K562 (cell line): ENCODE measurements around the gene LIPE. TPM values are rescaled to one million over a fixed set of nuclear protein-coding genes. Genes with fewer than 3 reads are reported as not detected.

Experiments
- ATAC-seq: fragments of 200-7000 bp; cut with Tn5 transposase; 3 replicates; pipeline ENCODE4 v1.9.1; 2020; ENCODE audit warnings: moderate library complexity
- BruUV-seq: library from RNA; stranded (reverse); fragments of 400-500 nt; replicated peaks from 2 replicates; lab custom pipeline; 2021; lab: Mats Ljungman, UMichigan
- CTCF ChIA-PET: fragments of 300-600 bp; formaldehyde crosslinking; extraction: SDS; loops from one replicate; lab custom pipeline; 2021; ENCODE audit warnings: low intra/inter-chr PET ratio; lab: Yijun Ruan, JAX
- POLR2A ChIA-PET: fragments of 300-600, 350-650 bp; sonication (Branson Sonifier 250); formaldehyde crosslinking; extraction: SDS; loops from one replicate; lab custom pipeline; 2021; ENCODE audit warnings: antibody characterized with exemption, inconsistent platforms; lab: Yijun Ruan, JAX
- DNase-seq, 4 experiments: peaks; one replicate each; pipeline versions ENCODE4 v3.0.0 to v3.0.0-alpha.2; 2011 to 2018; ENCODE audit warnings: low spot score in 3 of 4, mixed read lengths in 3 of 4; ENCODE audit errors: extremely low read depth in 1 of 4
- FAIRE-seq: peaks from 2 replicates; lab custom pipeline; 2011; peaks lifted over from hg19 to GRCh38; lab: Jason Lieb, UNC
- H2AFZ ChIP-seq: 2 replicates; pipeline ENCODE4 v1.6.0; 2011; ENCODE audit warnings: low read depth, low read length, control low read depth, inconsistent platforms
- H3K27ac ChIP-seq: fragments of 200-600 bp; 3 replicates; pipeline ENCODE4 v1.8.0; 2011; ENCODE audit warnings: low read depth, mild to moderate bottlenecking, control low read depth, inconsistent platforms, low read length, moderate library complexity, mixed read lengths; ENCODE audit errors: extremely low read depth
- H3K27me3 ChIP-seq, 2 experiments: fragments of 300-600 bp in 1 of 2; 2 replicates in 1 of 2; 3 replicates in 1 of 2; pipeline versions ENCODE4 v1.6.0 to v1.8.0; 2011; ENCODE audit warnings: inconsistent platforms in 2 of 2, low read length in 2 of 2, mild to moderate bottlenecking in 1 of 2, mixed read lengths in 1 of 2, moderate library complexity in 1 of 2; ENCODE audit not compliant: control insufficient read depth in 2 of 2, insufficient read depth in 2 of 2
- H3K36me3 ChIP-seq: fragments of 300-600 bp; 3 replicates; pipeline ENCODE4 v1.8.0; 2011; ENCODE audit warnings: mild to moderate bottlenecking, low read length, inconsistent platforms; ENCODE audit not compliant: control insufficient read depth, insufficient read depth
- H3K4me1 ChIP-seq, 2 experiments: fragments of 200-600 bp in 1 of 2; replicated peaks in 1 of 2; 2 replicates in 1 of 2; 3 replicates in 1 of 2; pipeline versions ENCODE4 v1.5.1 to v1.8.0; 2011; ENCODE audit warnings: inconsistent platforms in 2 of 2, low read length in 2 of 2, mild to moderate bottlenecking in 1 of 2, mixed read lengths in 1 of 2, moderate library complexity in 1 of 2; ENCODE audit not compliant: control insufficient read depth in 2 of 2, insufficient read depth in 2 of 2
- H3K4me2 ChIP-seq: 2 replicates; pipeline ENCODE4 v1.6.1; 2011; ENCODE audit warnings: low read length, control low read depth, inconsistent platforms, mixed read lengths; ENCODE audit not compliant: insufficient read depth
- H3K4me3 ChIP-seq: fragments of 200-600 bp; sonication (generic), shearing (Covaris generic); 2 replicates; pipeline ENCODE4 v1.5.1; 2016; ENCODE audit warnings: control low read depth, inconsistent platforms
- H3K79me2 ChIP-seq: fragments of 200-600 bp; 3 replicates; pipeline ENCODE4 v1.8.0; 2011; ENCODE audit warnings: low read length, inconsistent platforms; ENCODE audit not compliant: control insufficient read depth, insufficient read depth
- H3K9ac ChIP-seq, 2 experiments: 2 replicates each; pipeline versions ENCODE4 v1.6.0 to v1.6.1; 2011; ENCODE audit warnings: low read depth in 2 of 2, low read length in 2 of 2, control low read depth in 1 of 2, inconsistent platforms in 1 of 2, mild to moderate bottlenecking in 1 of 2, mixed read lengths in 1 of 2; ENCODE audit not compliant: insufficient read depth in 1 of 2
- H3K9me1 ChIP-seq: one replicate; pipeline ENCODE4 v1.6.0; 2011; ENCODE audit warnings: inconsistent platforms, mild to moderate bottlenecking, low read length, moderate library complexity; ENCODE audit not compliant: control insufficient read depth, insufficient read depth
- H3K9me3 ChIP-seq: replicated peaks from 2 replicates; pipeline ENCODE4 v1.5.1; 2011; ENCODE audit warnings: low read depth, low read length, inconsistent platforms; ENCODE audit not compliant: control insufficient read depth, insufficient read depth
- H4K20me1 ChIP-seq: replicated peaks from 2 replicates; pipeline ENCODE4 v1.6.1; 2011; ENCODE audit warnings: low read length, inconsistent platforms, mixed read lengths; ENCODE audit not compliant: control insufficient read depth, insufficient read depth
- CREBBP ChIP-seq: IDR thresholded peaks from one replicate; pipeline ENCODE4 v1.6.1; 2012; ENCODE audit warnings: low read depth, mild to moderate bottlenecking, control low read depth, inconsistent platforms, low read length
- EP300 ChIP-seq: IDR thresholded peaks from 2 replicates; pipeline ENCODE4 v1.6.1; 2012; ENCODE audit warnings: low read length, improper control_type of control experiment
- MIER1 ChIP-seq: fragments of 450-650 bp; IDR thresholded peaks from 2 replicates; pipeline ENCODE4 v1.6.1; 2016; ENCODE audit warnings: antibody characterized with exemption, mild to moderate bottlenecking, low read depth
- NCOA6 ChIP-seq: fragments of 450-650 bp; IDR thresholded peaks from 2 replicates; pipeline ENCODE4 v1.6.1; 2017; ENCODE audit warnings: mild to moderate bottlenecking
- ZKSCAN3 ChIP-seq: fragments of 250-450 bp; sonication (Bioruptor Pico); IDR thresholded peaks from 2 replicates; pipeline ENCODE4 v1.4.0; 2020
- WGBS: fragments of 100-300 bp; shearing (Covaris generic); methylation state at CpG from one replicate; pipeline ENCODE4 v1.1.6; 2016; ENCODE audit warnings: low coverage, mixed read lengths; ENCODE audit not compliant: insufficient coverage; ENCODE audit errors: missing lambda C conversion rate; 5-methylcytosine and 5-hydroxymethylcytosine counted together
- in situ Hi-C: fragments of 300-500 bp; cut with MboI; formaldehyde crosslinking; loops from 4 replicates; pipeline ENCODE4 v1.15.0; 2018; ENCODE audit warnings: inconsistent platforms, mixed read lengths
- intact Hi-C: fragments of 100-400 bp; cut with micrococcal nuclease; formaldehyde crosslinking; loops from 2 replicates; pipeline ENCODE4 v1.14.2; 2022
- polyA plus RNA-seq, 8 experiments: library from polyadenylated mRNA; depleted of rRNA in 4 of 8; stranded (reverse) in 5 of 8; unstranded in 3 of 8; fragments of >200 nt; fragmentation: Nextera tagmentation in 2 of 8; fragmentation: Illumina TruSeq in 1 of 8; extraction: Ambion mirVana in 2 of 8; extraction: Trizol in 1 of 8; gene quantifications; 2 replicates each; pipeline versions ENCODE4 v1.2.1 to v1.2.3, GENCODE V29; 2011 to 2014; ENCODE audit warnings: inconsistent platforms in 1 of 8, missing spikeins in 1 of 8
- total RNA-seq, 7 experiments: library from RNA; depleted of rRNA in 6 of 7; stranded (reverse); fragments of >200 nt in 6 of 7; fragmentation: Illumina TruSeq in 2 of 7; extraction: Trizol in 2 of 7; gene quantifications; 2 replicates each; pipeline versions ENCODE4 v1.2.1 to v1.2.3, GENCODE V29; 2011 to 2021; ENCODE audit warnings: low replicate concordance in 1 of 7
- TF ChIP-seq, protein P1 (sequence below): fragments of 250-450 bp; sonication (Bioruptor Pico); IDR thresholded peaks from 2 replicates; pipeline ENCODE4 v1.5.0; 2020; ENCODE audit warnings: mild to moderate bottlenecking, borderline replicate concordance
- TF ChIP-seq, protein P2 (sequence below): fragments of 200-600 bp; sonication (generic); IDR thresholded peaks from one replicate; pipeline ENCODE4 v1.6.1; 2012; ENCODE audit warnings: mild to moderate bottlenecking, low read depth, low read length, inconsistent platforms

The LIPE gene
- total and polyA plus RNA-seq, 9 of the 15 experiments (the other 6 are each of a cell fraction or from before 2014, with no cell fraction given), result 0.22 TPM; not detected in 8

DNA sequence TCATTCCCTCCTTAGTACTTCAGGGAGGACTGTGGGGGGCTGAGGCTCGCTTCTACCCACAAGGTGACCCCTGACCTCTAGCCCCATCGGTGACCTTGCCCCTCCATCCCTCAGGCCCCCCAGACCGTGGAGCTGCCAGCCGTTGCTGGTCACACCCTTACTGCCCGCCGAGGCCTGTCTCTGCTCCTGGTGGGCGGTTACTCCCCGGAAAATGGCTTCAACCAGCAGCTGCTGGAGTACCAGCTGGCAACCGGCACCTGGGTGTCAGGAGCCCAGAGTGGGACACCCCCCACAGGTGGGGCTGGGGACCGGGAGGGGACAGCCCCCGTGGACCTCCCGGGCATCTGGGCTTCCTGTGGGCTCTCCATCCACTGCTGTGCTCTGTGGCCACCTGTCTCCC, 69.9 kb downstream of the LIPE start:
- H2AFZ ChIP-seq, result no peak overlapping the region
- no peak for DNase-seq
- peaks cover 4% of the 10 kb centered on the region; the same call in 1 of the 3 replicates for H3K36me3 ChIP-seq
- FAIRE-seq, result no peak
- H3K4me2 ChIP-seq, result no peak overlapping the region
- H3K9me1 ChIP-seq, result no peaks in the 10 kb centered on the region
- ChIA-PET POLR2A (no interaction called here), CTCF (no interaction called here)
- no peaks in the 10 kb centered on the region for H4K20me1 ChIP-seq
- H3K27ac ChIP-seq, result no peak overlapping the region
- TF ChIP-seq ZKSCAN3 (CRISPR knock-in tag) (no peak), MIER1 (no peak), CREBBP (no peak), EP300 (no peak), NCOA6 (no peak)
- TF ChIP-seq, protein P1, sequence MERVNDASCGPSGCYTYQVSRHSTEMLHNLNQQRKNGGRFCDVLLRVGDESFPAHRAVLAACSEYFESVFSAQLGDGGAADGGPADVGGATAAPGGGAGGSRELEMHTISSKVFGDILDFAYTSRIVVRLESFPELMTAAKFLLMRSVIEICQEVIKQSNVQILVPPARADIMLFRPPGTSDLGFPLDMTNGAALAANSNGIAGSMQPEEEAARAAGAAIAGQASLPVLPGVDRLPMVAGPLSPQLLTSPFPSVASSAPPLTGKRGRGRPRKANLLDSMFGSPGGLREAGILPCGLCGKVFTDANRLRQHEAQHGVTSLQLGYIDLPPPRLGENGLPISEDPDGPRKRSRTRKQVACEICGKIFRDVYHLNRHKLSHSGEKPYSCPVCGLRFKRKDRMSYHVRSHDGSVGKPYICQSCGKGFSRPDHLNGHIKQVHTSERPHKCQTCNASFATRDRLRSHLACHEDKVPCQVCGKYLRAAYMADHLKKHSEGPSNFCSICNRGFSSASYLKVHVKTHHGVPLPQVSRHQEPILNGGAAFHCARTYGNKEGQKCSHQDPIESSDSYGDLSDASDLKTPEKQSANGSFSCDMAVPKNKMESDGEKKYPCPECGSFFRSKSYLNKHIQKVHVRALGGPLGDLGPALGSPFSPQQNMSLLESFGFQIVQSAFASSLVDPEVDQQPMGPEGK (CRISPR knock-in tag), result no peak
- TF ChIP-seq, protein P2, sequence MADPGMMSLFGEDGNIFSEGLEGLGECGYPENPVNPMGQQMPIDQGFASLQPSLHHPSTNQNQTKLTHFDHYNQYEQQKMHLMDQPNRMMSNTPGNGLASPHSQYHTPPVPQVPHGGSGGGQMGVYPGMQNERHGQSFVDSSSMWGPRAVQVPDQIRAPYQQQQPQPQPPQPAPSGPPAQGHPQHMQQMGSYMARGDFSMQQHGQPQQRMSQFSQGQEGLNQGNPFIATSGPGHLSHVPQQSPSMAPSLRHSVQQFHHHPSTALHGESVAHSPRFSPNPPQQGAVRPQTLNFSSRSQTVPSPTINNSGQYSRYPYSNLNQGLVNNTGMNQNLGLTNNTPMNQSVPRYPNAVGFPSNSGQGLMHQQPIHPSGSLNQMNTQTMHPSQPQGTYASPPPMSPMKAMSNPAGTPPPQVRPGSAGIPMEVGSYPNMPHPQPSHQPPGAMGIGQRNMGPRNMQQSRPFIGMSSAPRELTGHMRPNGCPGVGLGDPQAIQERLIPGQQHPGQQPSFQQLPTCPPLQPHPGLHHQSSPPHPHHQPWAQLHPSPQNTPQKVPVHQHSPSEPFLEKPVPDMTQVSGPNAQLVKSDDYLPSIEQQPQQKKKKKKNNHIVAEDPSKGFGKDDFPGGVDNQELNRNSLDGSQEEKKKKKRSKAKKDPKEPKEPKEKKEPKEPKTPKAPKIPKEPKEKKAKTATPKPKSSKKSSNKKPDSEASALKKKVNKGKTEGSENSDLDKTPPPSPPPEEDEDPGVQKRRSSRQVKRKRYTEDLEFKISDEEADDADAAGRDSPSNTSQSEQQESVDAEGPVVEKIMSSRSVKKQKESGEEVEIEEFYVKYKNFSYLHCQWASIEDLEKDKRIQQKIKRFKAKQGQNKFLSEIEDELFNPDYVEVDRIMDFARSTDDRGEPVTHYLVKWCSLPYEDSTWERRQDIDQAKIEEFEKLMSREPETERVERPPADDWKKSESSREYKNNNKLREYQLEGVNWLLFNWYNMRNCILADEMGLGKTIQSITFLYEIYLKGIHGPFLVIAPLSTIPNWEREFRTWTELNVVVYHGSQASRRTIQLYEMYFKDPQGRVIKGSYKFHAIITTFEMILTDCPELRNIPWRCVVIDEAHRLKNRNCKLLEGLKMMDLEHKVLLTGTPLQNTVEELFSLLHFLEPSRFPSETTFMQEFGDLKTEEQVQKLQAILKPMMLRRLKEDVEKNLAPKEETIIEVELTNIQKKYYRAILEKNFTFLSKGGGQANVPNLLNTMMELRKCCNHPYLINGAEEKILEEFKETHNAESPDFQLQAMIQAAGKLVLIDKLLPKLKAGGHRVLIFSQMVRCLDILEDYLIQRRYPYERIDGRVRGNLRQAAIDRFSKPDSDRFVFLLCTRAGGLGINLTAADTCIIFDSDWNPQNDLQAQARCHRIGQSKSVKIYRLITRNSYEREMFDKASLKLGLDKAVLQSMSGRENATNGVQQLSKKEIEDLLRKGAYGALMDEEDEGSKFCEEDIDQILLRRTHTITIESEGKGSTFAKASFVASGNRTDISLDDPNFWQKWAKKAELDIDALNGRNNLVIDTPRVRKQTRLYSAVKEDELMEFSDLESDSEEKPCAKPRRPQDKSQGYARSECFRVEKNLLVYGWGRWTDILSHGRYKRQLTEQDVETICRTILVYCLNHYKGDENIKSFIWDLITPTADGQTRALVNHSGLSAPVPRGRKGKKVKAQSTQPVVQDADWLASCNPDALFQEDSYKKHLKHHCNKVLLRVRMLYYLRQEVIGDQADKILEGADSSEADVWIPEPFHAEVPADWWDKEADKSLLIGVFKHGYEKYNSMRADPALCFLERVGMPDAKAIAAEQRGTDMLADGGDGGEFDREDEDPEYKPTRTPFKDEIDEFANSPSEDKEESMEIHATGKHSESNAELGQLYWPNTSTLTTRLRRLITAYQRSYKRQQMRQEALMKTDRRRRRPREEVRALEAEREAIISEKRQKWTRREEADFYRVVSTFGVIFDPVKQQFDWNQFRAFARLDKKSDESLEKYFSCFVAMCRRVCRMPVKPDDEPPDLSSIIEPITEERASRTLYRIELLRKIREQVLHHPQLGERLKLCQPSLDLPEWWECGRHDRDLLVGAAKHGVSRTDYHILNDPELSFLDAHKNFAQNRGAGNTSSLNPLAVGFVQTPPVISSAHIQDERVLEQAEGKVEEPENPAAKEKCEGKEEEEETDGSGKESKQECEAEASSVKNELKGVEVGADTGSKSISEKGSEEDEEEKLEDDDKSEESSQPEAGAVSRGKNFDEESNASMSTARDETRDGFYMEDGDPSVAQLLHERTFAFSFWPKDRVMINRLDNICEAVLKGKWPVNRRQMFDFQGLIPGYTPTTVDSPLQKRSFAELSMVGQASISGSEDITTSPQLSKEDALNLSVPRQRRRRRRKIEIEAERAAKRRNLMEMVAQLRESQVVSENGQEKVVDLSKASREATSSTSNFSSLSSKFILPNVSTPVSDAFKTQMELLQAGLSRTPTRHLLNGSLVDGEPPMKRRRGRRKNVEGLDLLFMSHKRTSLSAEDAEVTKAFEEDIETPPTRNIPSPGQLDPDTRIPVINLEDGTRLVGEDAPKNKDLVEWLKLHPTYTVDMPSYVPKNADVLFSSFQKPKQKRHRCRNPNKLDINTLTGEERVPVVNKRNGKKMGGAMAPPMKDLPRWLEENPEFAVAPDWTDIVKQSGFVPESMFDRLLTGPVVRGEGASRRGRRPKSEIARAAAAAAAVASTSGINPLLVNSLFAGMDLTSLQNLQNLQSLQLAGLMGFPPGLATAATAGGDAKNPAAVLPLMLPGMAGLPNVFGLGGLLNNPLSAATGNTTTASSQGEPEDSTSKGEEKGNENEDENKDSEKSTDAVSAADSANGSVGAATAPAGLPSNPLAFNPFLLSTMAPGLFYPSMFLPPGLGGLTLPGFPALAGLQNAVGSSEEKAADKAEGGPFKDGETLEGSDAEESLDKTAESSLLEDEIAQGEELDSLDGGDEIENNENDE, result no peak
- intact Hi-C loops (no loop called here), in situ Hi-C loops (no loop called here)
- no peaks in the 10 kb centered on the region for H3K9me3 ChIP-seq
- peaks cover 0 to 29% of the 10 kb centered on the region in 2 experiments; a peak in 2 of 5 replicates for H3K4me1 ChIP-seq
- H3K79me2 ChIP-seq, result no peaks in the 10 kb centered on the region
- H3K4me3 ChIP-seq, result no peak overlapping the region
- ATAC-seq, result no peak
- no peaks in the 10 kb centered on the region for H3K27me3 ChIP-seq
- no peak overlapping the region; a peak in 1 of 4 replicates for H3K9ac ChIP-seq
- 87% methylated on average over 8 of the region's 12 CpGs for WGBS
- no TSS peak for BruUV-seq
